Smooth muscle cell (in vitro differentiated cells): ENCODE results near the gene SMG5. TPM values are rescaled to one million over a fixed set of nuclear protein-coding genes. Genes with fewer than 3 reads are reported as not detected.

Experiments
- DNase-seq: peaks from one replicate; lab custom pipeline; 2025; ENCODE audit not compliant: unreplicated experiment; lab: John Stamatoyannopoulos, UW
- H2AFZ ChIP-seq: fragments of 200-600 bp; sonication (generic); 2 replicates; pipeline ENCODE4 v1.6.0; 2016; ENCODE audit warnings: antibody characterized with exemption, low read depth, mild to moderate bottlenecking
- H3F3A ChIP-seq: fragments of 200-600 bp; sonication (generic); 2 replicates; pipeline ENCODE4 v1.6.0; 2017; ENCODE audit warnings: antibody characterized with exemption, low read depth
- H3K27ac ChIP-seq: fragments of 200-600 bp; sonication (generic); 2 replicates; pipeline ENCODE4 v1.5.1; 2016; ENCODE audit warnings: low read depth, mild to moderate bottlenecking
- H3K27me3 ChIP-seq: fragments of 200-600 bp; sonication (generic); 2 replicates; pipeline ENCODE4 v1.6.1; 2016; ENCODE audit warnings: low read depth, mild to moderate bottlenecking
- H3K36me3 ChIP-seq: fragments of 200-600 bp; sonication (generic); 2 replicates; pipeline ENCODE4 v1.5.1; 2016; ENCODE audit warnings: low read depth
- H3K4me1 ChIP-seq: fragments of 200-600 bp; sonication (generic); 2 replicates; pipeline ENCODE4 v1.5.1; 2016; ENCODE audit warnings: low read depth
- H3K4me2 ChIP-seq: fragments of 200-600 bp; sonication (generic); 2 replicates; pipeline ENCODE4 v1.6.0; 2016; ENCODE audit warnings: mild to moderate bottlenecking
- H3K4me3 ChIP-seq: fragments of 200-600 bp; sonication (generic); 2 replicates; pipeline ENCODE4 v1.5.1; 2016; ENCODE audit warnings: mild to moderate bottlenecking
- H3K79me2 ChIP-seq: fragments of 200-600 bp; sonication (generic); 2 replicates; pipeline ENCODE4 v1.6.0; 2016; ENCODE audit warnings: low read depth, mild to moderate bottlenecking
- H3K9ac ChIP-seq: fragments of 200-600 bp; sonication (generic); 2 replicates; pipeline ENCODE4 v1.6.0; 2016; ENCODE audit warnings: low read depth
- H3K9me3 ChIP-seq: fragments of 200-600 bp; sonication (generic); replicated peaks from 2 replicates; pipeline ENCODE4 v1.5.1; 2016; ENCODE audit warnings: low read depth
- H4K20me1 ChIP-seq: fragments of 200-600 bp; sonication (generic); 2 replicates; pipeline ENCODE4 v1.6.0; 2016; ENCODE audit warnings: low read depth
- WGBS: methylation state at CpG from one replicate; pipeline ENCODE4 v1.1.7; 2016; ENCODE audit warnings: low lambda C conversion rate; 5-methylcytosine and 5-hydroxymethylcytosine counted together
- polyA plus RNA-seq: library from polyadenylated mRNA; unstranded; fragments of >200 nt; fragmentation: Nextera tagmentation; extraction: Ambion mirVana; gene quantifications from 2 replicates; pipeline ENCODE4 v1.2.1, GENCODE V29; 2016
- total RNA-seq: library from RNA; depleted of rRNA; stranded (reverse); fragments of >200 nt; gene quantifications from 2 replicates; pipeline ENCODE4 v1.2.3, GENCODE V29; 2014
- TF ChIP-seq, protein P1 (sequence below): fragments of 200-600 bp; sonication (generic); IDR thresholded peaks from 2 replicates; pipeline ENCODE4 v1.5.1; 2017; ENCODE audit warnings: borderline replicate concordance, mild to moderate bottlenecking, antibody characterized with exemption; ENCODE audit not compliant: insufficient read depth, poor library complexity, severe bottlenecking

SMG5 gene
- total and polyA plus RNA-seq, 2 experiments from 2014 or later, result 42.3 to 47.4 TPM

DNA sequence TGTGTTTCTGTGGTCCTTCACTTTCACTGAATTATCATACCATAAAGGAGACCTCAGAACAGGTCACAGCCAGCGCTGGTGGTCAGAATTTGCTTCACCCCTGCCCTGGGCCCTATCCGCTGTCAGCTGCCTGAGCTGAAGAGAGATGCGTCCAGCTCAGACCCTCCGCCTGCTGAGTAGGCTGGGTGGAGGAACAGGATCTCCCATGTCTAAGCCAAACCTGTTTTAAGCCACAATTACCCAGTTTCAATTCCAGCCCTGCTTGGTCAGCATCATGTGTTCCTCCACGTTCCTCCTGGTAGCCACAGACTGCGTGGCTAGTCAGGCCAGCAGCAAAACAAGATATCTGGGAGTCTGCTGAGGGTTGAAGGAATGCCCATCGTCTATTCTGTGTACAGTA is 54.1 kb downstream of the SMG5 start:
- Histone ChIP-seq H3K79me2 (no peaks in the 10 kb centered on the region), H3K4me3 (no peak overlapping the region), H3K4me2 (no peak overlapping the region), H3K9ac (no peak overlapping the region), H3F3A (peaks cover 3% of the 10 kb centered on the region), H3K27ac (peak overlapping the region; percentile 26), H3K27me3 (no peaks in the 10 kb centered on the region), H3K9me3 (no peaks in the 10 kb centered on the region), H4K20me1 (no peaks in the 10 kb centered on the region), H2AFZ (no peak overlapping the region), H3K36me3 (no peaks in the 10 kb centered on the region), H3K4me1 (no peaks in the 10 kb centered on the region)
- TF ChIP-seq, protein P1, sequence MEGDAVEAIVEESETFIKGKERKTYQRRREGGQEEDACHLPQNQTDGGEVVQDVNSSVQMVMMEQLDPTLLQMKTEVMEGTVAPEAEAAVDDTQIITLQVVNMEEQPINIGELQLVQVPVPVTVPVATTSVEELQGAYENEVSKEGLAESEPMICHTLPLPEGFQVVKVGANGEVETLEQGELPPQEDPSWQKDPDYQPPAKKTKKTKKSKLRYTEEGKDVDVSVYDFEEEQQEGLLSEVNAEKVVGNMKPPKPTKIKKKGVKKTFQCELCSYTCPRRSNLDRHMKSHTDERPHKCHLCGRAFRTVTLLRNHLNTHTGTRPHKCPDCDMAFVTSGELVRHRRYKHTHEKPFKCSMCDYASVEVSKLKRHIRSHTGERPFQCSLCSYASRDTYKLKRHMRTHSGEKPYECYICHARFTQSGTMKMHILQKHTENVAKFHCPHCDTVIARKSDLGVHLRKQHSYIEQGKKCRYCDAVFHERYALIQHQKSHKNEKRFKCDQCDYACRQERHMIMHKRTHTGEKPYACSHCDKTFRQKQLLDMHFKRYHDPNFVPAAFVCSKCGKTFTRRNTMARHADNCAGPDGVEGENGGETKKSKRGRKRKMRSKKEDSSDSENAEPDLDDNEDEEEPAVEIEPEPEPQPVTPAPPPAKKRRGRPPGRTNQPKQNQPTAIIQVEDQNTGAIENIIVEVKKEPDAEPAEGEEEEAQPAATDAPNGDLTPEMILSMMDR, result no peak
- 74% methylated on average over 7 of the region's 7 CpGs for WGBS
- no peak for DNase-seq

DNA sequence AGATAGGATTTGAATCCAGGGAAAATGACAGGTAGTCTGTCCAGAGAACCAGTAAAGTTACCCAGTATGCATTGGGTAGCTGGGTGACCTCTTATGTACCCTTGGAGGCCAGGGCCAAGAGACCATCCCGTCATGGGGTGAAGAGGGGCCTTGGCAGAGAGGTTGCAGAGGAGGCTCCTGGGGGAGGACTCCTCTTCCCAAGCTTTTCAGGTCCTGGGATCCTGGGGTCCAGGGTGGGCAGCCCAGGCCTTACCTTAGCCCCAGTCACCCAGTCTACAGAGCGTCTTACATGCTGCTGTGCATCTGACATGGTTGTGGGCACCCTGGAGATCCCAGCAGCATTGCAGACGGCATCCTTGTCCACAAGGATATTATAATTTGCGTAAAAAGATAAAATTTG is 55.8 kb downstream of the SMG5 start:
- Histone ChIP-seq H3K4me2 (no peak overlapping the region), H3K36me3 (no peaks in the 10 kb centered on the region), H3K9me3 (no peaks in the 10 kb centered on the region), H2AFZ (no peak overlapping the region), H3K4me1 (no peaks in the 10 kb centered on the region), H3K27me3 (no peaks in the 10 kb centered on the region), H4K20me1 (no peaks in the 10 kb centered on the region), H3K79me2 (no peaks in the 10 kb centered on the region), H3F3A (peaks cover 3% of the 10 kb centered on the region), H3K27ac (no peak overlapping the region), H3K4me3 (no peak overlapping the region), H3K9ac (no peak overlapping the region)
- DNase-seq, result no peak
- TF ChIP-seq, protein P1, result no peak
- WGBS, result 97% methylated on average over 4 of the region's 4 CpGs

DNA sequence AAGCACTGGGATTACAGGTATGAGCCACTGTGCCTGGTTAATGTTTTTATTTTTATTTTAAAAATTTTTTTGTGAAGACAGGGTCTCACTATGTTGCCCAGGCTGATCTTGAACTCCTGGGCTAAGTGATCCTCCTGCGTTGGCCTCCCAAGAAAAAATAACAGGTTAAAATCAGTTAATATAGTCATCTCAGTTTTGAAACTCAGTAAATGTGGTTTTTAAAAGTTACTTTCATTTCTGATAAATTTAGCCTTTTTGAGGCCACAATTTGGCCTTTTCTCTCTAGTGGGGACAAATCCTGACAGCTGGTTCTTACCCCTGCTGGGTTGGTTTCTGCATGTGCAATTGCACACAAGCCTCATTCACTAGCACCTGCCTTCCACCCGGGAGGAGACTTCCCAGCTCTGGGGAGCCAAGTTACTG is 56.5 kb downstream of the SMG5 start:
- Histone ChIP-seq H3K9ac (no peak overlapping the region), H3K4me3 (no peak overlapping the region), H3K79me2 (no peaks in the 10 kb centered on the region), H3F3A (peaks cover 3% of the 10 kb centered on the region), H3K4me1 (no peaks in the 10 kb centered on the region), H3K27me3 (no peaks in the 10 kb centered on the region), H3K9me3 (no peaks in the 10 kb centered on the region), H3K27ac (no peak overlapping the region), H2AFZ (no peak overlapping the region), H3K36me3 (no peaks in the 10 kb centered on the region), H3K4me2 (no peak overlapping the region), H4K20me1 (no peaks in the 10 kb centered on the region)
- DNase-seq, result no peak
- TF ChIP-seq, protein P1, result no peak
- 96% methylated on average over 2 of the region's 2 CpGs for WGBS

DNA sequence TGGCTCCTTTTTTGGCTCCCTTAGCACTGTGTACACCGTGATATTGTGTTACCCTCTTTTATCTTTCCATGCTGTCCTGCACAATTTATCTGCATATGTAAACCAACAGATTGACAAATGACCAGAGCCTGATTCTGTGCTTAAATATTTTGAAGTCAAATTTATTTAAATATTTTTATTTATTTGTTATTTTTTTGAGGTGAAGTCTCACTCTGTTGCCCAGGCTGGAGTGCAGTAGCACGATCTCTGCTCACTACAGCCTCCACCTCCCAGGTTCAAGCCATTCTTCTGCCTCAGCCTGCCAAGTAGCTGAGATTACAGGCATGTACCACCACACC is 57.0 kb downstream of the SMG5 start:
- Histone ChIP-seq H3K9ac (no peak overlapping the region), H3K4me1 (no peaks in the 10 kb centered on the region), H3K4me3 (no peak overlapping the region), H3K4me2 (no peak overlapping the region), H3K79me2 (no peaks in the 10 kb centered on the region), H3K27me3 (no peaks in the 10 kb centered on the region), H3K9me3 (no peaks in the 10 kb centered on the region), H3F3A (peaks cover 3% of the 10 kb centered on the region), H3K27ac (no peak overlapping the region), H2AFZ (no peak overlapping the region), H3K36me3 (no peaks in the 10 kb centered on the region), H4K20me1 (no peaks in the 10 kb centered on the region)
- no peak for DNase-seq
- 34% methylated on average over 2 of the region's 2 CpGs for WGBS
- TF ChIP-seq, protein P1, result no peak
